HTR-8/SVneo (cell line): ENCODE data around the gene RASGEF1C.
A peak's percentile ranks its signal among the peaks of the same experiment; 100 is the strongest.

ENCODE experiments used
- DNase-seq: peaks from one replicate; pipeline ENCODE4 v3.0.0; 2011; ENCODE audit warnings: low spot score, mixed read lengths; ENCODE audit not compliant: insufficient read length
- FAIRE-seq: peaks from 2 replicates; lab custom pipeline; 2011; peaks lifted over from hg19 to GRCh38; lab: Jason Lieb, UNC

RASGEF1C gene

DNA sequence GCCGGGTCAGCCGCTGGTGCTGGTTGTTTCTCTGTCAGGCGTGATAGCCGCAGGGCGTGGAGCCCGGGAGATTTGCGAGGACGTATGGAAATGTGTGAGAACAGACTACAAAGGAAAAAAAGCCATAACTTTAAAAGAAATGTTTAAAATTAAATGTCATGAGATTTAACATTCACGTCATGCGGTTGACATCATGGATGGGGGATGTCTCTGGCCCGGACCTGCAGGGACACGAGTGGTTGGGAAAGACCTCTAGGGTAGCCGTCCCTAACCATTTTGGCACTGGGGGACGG is 136.8 kb downstream of the RASGEF1C start:
- no peak for FAIRE-seq
- no peak for DNase-seq

GRCh38 chr5:180071531-180072255 is 137.3 kb downstream of the RASGEF1C start, which contains the start of gene RNF130:
Gene RNF130 (minus strand): TSS chr5:180071759. CDS start chr5:180071702, 57 bp downstream.
- DNase-seq (peak; percentile 93), FAIRE-seq (peak; percentile 89)

- FAIRE-seq (no peak), DNase-seq (no peak)
Measured at GRCh38 chr5:180070756-180071530, 138.1 kb downstream of the RASGEF1C start.

GRCh38 chr5:180069589-180070247 is 139.3 kb downstream of the RASGEF1C start:
- FAIRE-seq = no peak
- no peak for DNase-seq

- DNase-seq (no peak), FAIRE-seq (no peak)
Measured at GRCh38 chr5:180068519-180069090, 140.4 kb downstream of the RASGEF1C start.

- DNase-seq = no peak
- no peak for FAIRE-seq
Measured at GRCh38 chr5:180067986-180068385, 141.0 kb downstream of the RASGEF1C start.

- FAIRE-seq (no peak), DNase-seq (no peak)
Measured at GRCh38 chr5:180060192-180060591, 148.8 kb downstream of the RASGEF1C start.

DNA sequence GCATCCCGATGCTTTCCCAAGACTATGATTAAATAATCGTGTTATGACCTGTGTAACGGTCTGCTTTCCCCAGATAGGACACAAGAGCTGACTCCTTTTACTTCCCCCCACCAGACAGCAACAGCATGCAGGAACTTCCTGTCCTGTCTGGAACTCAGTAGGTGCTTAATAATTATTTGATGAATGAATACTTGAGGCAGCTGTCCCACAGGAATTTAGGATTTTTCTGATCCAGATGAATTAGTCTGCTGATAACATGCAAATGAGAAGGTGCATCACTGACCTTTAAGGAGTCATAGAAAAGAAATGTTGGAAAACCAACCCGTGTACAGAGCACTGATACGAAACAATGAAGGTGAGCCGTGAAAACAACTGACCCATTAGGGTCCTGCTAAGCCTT is 149.7 kb downstream of the RASGEF1C start:
- FAIRE-seq = no peak
- DNase-seq = no peak

DNA sequence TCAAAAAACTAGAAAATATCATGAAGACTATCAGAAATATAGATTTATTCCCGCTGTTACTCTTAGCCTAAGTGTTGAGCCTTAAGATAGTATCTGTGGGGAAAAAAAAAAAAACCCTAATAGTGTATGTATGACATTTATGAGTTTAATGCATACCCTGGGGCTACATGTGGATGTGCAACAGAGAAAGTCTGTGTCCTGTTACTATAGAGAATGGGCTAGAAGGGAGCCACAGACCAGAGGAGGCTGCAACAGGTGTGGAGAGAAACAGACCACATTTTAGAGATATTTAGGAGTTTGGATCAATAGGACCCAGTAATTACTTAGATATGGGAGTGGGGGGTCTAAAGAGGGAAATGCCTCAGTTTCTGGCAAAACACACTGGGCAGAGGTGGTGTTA is 152.9 kb downstream of the RASGEF1C start:
- DNase-seq = no peak
- FAIRE-seq = no peak

GRCh38 chr5:180054226-180054625 is 154.8 kb downstream of the RASGEF1C start:
- DNase-seq = no peak
- FAIRE-seq = no peak

- no peak for DNase-seq
- FAIRE-seq = no peak
Measured at GRCh38 chr5:180053061-180053602, 155.9 kb downstream of the RASGEF1C start.

GRCh38 chr5:180052211-180052818 is 156.7 kb downstream of the RASGEF1C start:
- FAIRE-seq (no peak), DNase-seq (no peak)
